Measurements from ENCODE around the gene SIT1.
"Not testable (repeated sequence)": the region's sequence is repeated elsewhere in the genome, so short reads cannot be mapped to it uniquely, and the experiment has no call there.

GRCh38 chr9:35637427-35637955, 13.2 kb downstream of the SIT1 start:
- not testable (repeated sequence) for TF ChIP-seq CTCF (IDR thresholded peaks at IDR 0.05); POLR2AphosphoS5 (IDR thresholded peaks at IDR 0.05; ENCODE audit: low read depth, low read length); TCF7L2 (IDR thresholded peaks at IDR 0.05; ENCODE audit: low read depth, low read length)

All from Panc1 (cell line).